Mucosa of descending colon (tissue), 3 donors: ENCODE results near the gene NUP35. TPM values are rescaled to one million over a fixed set of nuclear protein-coding genes. Genes with fewer than 3 reads are reported as not detected.

Source experiments
- ATAC-seq: fragments of 200-7000 bp; cut with Tn5 transposase; one replicate; pipeline ENCODE4 v1.9.1; 2020; ENCODE audit warnings: mild to moderate bottlenecking, moderate library complexity
- DNase-seq, 3 donors: peaks; one replicate each; pipeline ENCODE4 v3.0.0-alpha.2; 2020
- H3K36me3 ChIP-seq: fragments of 200-600 bp; one replicate; pipeline ENCODE4 v1.8.0; 2021; ENCODE audit warnings: low read depth, mild to moderate bottlenecking
- H3K4me1 ChIP-seq: fragments of 200-600 bp; one replicate; pipeline ENCODE4 v1.8.0; 2021; ENCODE audit warnings: low read depth, mild to moderate bottlenecking
- H3K4me3 ChIP-seq: fragments of 200-600 bp; one replicate; pipeline ENCODE4 v1.8.0; 2021; ENCODE audit warnings: mild to moderate bottlenecking
- H3K9me3 ChIP-seq: fragments of 200-600 bp; one replicate; pipeline ENCODE4 v1.8.0; 2021; ENCODE audit warnings: mild to moderate bottlenecking
- intact Hi-C, 2 donors: fragments of 100-400 bp; cut with DNase I in 1 of 2; cut with micrococcal nuclease in 1 of 2; formaldehyde crosslinking; loops; one replicate each; pipeline versions ENCODE4 v1.11.0 to v1.11.1; 2022; cut with DNase I, micrococcal nuclease
- total RNA-seq, 3 donors: library from RNA; stranded (reverse); fragmentation: NEBNext Ultra II Directional in 2 of 3; extraction: Animal tissue kit (Norgen Biotek cat#: 25700) in 2 of 3; gene quantifications; one replicate each; pipeline versions ENCODE4 v1.2.1 to v1.2.4, GENCODE V29; 2021 to 2023
- TF ChIP-seq, protein P1 (sequence below): fragments of 200-600 bp; IDR thresholded peaks from one replicate; pipeline ENCODE4 v1.8.0; 2022; ENCODE audit warnings: antibody characterized with exemption, mild to moderate bottlenecking
- donor health status: DM: no; HTN: no; CAD: no; lungs with moderate emphysema.
- donor health status: DM: no; HTN: no; CAD: no.
- donor health status: DM: no; HTN: yes; CAD: no.

Gene NUP35
- total RNA-seq, 3 donors from 2014 or later = 12.2 to 14.9 (median 12.7) TPM

DNA sequence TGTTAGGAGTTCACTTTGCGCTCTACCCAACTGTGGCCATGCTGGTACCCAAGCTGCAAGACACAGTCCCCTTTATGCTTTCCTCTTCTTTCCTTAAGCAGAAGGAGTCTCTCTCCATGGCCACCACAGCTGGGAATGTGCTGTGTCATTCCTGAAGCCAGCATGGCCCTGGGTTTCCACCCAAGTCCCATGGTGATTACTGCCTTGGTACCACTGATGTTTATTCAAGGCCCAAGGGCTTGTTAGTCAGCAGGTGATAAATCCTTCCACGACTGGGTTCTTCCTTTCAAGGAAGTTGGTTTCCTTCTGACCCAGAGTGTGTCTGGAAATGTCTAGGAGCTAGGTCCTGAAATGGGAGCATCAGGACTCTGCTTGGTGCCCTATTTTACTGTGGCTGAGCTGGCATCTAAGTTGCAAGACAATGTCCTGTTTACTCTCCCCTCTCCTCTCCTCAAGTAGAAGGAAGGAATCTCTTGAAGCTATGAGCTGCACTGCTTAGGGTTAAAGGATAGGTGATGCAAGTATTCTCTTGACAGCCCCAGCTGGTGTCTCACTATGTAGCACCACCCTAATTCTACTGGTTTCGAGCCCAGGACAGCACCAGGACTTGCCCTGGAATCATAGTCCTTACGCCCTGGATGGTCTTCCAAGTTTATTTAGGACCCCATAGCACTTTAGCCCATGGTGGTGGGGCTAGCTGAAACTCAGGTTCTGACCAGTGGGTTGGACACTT, 18.7 kb upstream of the NUP35 start:
- Histone ChIP-seq H3K4me3 (no peak overlapping the region), H3K9me3 (no peaks in the 10 kb centered on the region), H3K36me3 (no peaks in the 10 kb centered on the region), H3K4me1 (no peaks in the 10 kb centered on the region)
- ATAC-seq (no peak), DNase-seq (no peak)
- TF ChIP-seq, protein P1, sequence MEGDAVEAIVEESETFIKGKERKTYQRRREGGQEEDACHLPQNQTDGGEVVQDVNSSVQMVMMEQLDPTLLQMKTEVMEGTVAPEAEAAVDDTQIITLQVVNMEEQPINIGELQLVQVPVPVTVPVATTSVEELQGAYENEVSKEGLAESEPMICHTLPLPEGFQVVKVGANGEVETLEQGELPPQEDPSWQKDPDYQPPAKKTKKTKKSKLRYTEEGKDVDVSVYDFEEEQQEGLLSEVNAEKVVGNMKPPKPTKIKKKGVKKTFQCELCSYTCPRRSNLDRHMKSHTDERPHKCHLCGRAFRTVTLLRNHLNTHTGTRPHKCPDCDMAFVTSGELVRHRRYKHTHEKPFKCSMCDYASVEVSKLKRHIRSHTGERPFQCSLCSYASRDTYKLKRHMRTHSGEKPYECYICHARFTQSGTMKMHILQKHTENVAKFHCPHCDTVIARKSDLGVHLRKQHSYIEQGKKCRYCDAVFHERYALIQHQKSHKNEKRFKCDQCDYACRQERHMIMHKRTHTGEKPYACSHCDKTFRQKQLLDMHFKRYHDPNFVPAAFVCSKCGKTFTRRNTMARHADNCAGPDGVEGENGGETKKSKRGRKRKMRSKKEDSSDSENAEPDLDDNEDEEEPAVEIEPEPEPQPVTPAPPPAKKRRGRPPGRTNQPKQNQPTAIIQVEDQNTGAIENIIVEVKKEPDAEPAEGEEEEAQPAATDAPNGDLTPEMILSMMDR = no peak
- intact Hi-C loops = no loop called here

GRCh38 chr2:183112577-183112976, 11.7 kb upstream of the NUP35 start:
- no peak overlapping the region for H3K4me3 ChIP-seq
- H3K36me3 ChIP-seq = no peaks in the 10 kb centered on the region
- no peaks in the 10 kb centered on the region for H3K4me1 ChIP-seq
- intact Hi-C loops = no loop called here
- ATAC-seq (no peak), DNase-seq (no peak)
- H3K9me3 ChIP-seq = no peaks in the 10 kb centered on the region
- TF ChIP-seq, protein P1 = no peak

DNA sequence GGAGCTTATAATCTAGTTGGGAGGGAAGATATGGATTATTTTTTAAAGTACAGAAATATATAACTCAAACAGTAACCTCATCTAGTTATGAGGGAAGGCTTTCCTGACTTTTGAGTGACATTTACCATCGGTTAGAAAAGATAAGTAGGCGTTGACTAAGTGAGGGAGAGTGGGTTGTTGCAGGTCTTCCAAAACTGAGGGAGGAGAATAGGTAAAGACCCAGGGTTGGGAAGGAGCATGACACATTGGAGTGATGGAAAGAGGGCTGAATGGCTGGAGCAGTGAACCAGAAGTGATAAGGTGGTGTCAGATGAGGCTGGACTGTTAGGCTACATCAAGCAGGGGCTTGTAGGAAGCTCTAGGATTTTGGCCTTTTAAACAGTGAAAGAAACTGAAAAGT, 10.6 kb upstream of the NUP35 start:
- ATAC-seq = no peak
- no peaks in the 10 kb centered on the region for H3K9me3 ChIP-seq
- H3K4me1 ChIP-seq = no peaks in the 10 kb centered on the region
- TF ChIP-seq, protein P1 = no peak
- no peaks in the 10 kb centered on the region for H3K36me3 ChIP-seq
- intact Hi-C loops = no loop called here
- no peak for DNase-seq
- H3K4me3 ChIP-seq = no peak overlapping the region

- ATAC-seq (no peak), DNase-seq (no peak)
- H3K4me3 ChIP-seq = no peak overlapping the region
- intact Hi-C loops = no loop called here
- no peaks in the 10 kb centered on the region for H3K9me3 ChIP-seq
- no peaks in the 10 kb centered on the region for H3K36me3 ChIP-seq
- TF ChIP-seq, protein P1 = no peak
- no peaks in the 10 kb centered on the region for H3K4me1 ChIP-seq
Measured at GRCh38 chr2:183117226-183117625, 7.0 kb upstream of the NUP35 start.

DNA sequence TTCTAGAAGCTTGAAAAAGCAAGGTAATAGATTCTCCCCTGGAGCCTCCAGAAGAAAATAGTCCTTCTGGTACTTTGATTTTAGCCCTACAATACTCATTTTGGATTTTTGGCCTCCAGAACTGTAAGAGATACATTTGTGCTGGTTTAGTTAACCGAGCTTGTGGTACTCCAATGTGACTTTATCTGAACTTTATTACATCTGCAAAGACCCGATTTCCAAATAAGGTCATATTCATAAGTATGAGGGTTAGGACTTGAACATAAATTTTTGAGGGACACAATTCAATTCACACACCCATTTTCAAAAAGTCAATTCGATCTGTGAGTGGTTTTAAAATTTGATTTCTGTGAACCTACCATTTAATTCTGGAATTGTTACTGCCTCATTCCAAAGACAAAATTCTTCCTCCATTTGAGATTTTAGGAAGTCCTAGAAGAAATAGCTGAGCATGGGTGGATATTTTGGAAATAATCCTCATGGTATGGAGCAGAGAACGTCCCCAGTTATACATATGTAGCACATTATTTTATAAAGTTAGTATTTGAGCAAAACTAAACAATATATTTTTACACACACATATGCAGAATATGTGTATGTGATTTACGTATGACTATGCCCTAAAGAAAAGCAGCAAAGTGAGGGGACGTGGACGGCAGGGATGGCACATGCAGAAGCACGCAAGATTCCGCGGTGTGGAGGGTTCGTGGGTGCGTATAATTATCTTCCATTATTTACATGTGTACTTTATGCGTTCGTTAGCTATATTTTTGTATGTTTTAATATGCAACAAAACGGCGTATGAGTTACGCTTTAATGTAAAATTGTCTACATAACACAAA, 905 bp upstream of the NUP35 start:
- Histone ChIP-seq H3K4me1 (peaks cover 7% of the 10 kb centered on the region), H3K9me3 (no peaks in the 10 kb centered on the region), H3K4me3 (peak overlapping the region; percentile 58), H3K36me3 (no peaks in the 10 kb centered on the region)
- DNase-seq (peak in 2 of 3 donors; percentile 18 to 29), ATAC-seq (no peak)
- TF ChIP-seq, protein P1 = no peak
- intact Hi-C loops = no loop called here
